Mesodermal cell (in vitro differentiated cells): ENCODE data around the gene LTO1.

Experiments
- H3K27ac ChIP-seq: 2 replicates; pipeline ENCODE4 v1.7.0; 2013; ENCODE audit warnings: mild to moderate bottlenecking, low read depth, low read length, moderate library complexity; ENCODE audit not compliant: severe bottlenecking
- H3K36me3 ChIP-seq: 2 replicates; pipeline ENCODE4 v1.7.1; 2013; ENCODE audit warnings: mild to moderate bottlenecking, low read length, moderate library complexity; ENCODE audit not compliant: control insufficient read depth, insufficient read depth
- H3K4me1 ChIP-seq: one replicate; pipeline ENCODE4 v1.7.1; 2013; ENCODE audit warnings: mild to moderate bottlenecking, low read length; ENCODE audit not compliant: insufficient read depth, control insufficient read depth, poor library complexity, severe bottlenecking
- H3K4me3 ChIP-seq: 2 replicates; pipeline ENCODE4 v1.7.0; 2013; ENCODE audit warnings: low read length, control low read depth, mild to moderate bottlenecking; ENCODE audit not compliant: insufficient read depth, poor library complexity, severe bottlenecking; ENCODE audit errors: extremely low read depth
- H3K9me3 ChIP-seq: 2 replicates; pipeline ENCODE4 v1.7.1; 2013; ENCODE audit warnings: mild to moderate bottlenecking, low read length, moderate library complexity; ENCODE audit not compliant: control insufficient read depth
- WGBS, 2 experiments: methylation state at CpG; one replicate each; pipeline ENCODE4 v1.1.5; 2013; ENCODE audit warnings: missing lambda C conversion rate in 2 of 2; ENCODE audit not compliant: insufficient coverage in 2 of 2; 5-methylcytosine and 5-hydroxymethylcytosine counted together

Gene LTO1

DNA sequence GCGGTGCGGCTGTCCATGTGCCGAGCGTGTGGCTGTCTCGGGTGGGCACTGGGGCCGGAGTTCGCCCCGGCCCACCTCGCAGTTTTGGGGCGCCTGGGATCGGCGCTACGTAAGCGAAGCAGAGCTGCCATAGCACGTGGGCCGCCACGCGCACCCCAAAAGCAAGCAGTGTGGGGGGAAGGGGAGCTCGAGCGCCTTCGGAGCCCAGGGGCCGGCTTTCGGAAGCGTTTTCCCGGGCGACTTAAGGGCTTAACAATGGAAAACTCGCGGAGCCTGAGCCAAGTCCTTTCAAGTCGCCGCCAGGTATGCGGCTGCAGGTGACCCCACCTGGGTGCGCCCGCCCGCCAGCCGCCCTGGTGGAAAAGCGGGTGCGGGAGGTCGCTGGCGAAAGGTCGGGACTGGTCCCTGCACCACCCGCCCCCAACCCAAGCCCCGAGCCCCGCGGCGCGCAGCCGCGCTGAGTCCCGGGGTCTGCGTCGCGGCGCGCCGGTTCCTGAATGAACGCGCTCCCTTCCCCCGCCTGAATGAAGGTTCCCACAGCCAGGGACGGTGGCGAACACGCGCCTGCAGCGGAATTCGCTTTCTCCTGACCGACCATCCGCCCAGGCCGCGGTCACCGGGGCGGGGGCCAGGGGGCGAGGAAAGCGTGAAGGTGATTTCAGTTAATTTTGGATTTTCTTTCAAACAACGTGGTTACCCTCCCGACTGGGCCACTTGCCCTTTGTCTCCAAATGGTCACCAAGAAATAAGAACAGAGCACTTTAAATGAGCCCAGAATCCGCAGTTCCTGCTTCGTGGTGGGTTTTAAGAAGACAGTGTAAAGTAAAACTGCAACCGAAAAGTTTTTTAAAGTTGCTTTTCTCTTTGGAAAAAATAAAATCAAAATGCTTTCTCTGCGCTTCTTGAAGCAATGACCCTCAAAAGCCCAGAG lies 36.9 kb downstream of the LTO1 start:
- Histone ChIP-seq H3K27ac (peak overlapping the region; percentile 98), H3K36me3 (peaks cover 13% of the 10 kb centered on the region)

DNA sequence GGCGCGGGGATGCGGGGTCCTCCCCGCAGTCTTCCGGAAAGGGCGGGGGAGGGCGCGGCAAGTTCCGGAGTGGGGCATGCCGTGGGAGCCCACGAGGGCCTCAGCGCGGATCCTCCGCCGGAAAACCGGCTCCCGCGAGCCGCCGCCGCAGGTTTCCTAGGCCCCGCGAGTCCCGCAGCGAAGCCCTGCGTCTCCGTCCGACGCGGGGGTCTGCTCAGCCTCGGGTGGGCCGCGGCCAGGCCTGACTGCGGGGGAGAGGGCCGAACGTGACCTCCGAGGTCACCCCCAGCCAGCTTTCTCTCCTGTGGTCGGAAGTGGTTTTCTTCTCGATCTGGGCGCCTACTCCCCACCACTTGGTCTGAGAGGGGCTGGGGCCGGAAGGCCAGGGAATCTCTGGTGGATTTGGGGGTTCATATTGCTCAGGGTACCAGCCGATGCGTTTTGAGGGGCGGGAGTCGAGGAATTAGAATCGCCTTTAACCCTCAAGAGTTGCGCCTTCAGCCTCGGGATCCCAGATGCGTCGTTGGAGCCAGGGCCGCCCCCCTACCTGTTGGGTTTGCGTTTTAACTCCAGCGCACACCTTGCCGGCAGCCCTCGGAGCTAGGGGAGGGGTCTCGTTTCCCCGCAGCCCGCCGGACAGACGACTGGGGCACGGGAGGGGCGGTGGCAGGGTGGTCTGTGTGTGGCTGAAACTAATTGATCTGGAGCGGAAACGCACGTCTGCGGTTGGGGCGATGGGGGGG lies 37.8 kb downstream of the LTO1 start:
- Histone ChIP-seq H3K9me3 (no peaks in the 10 kb centered on the region), H3K36me3 (peaks cover 5% of the 10 kb centered on the region), H3K4me1 (peaks cover 25% of the 10 kb centered on the region), H3K27ac (peak overlapping the region; percentile 98), H3K4me3 (peak overlapping the region; percentile 97)
- 3% methylated on average over 51 to 56 of the region's 67 CpGs for WGBS, 2 experiments

More for the DNA sequence above, 36.9 kb downstream of the LTO1 start:
- Histone ChIP-seq H3K4me1 (peaks cover 25% of the 10 kb centered on the region), H3K4me3 (peak overlapping the region; percentile 97), H3K9me3 (no peaks in the 10 kb centered on the region)
- WGBS, 2 experiments: 1% methylated on average over 46 to 59 of the region's 78 CpGs

DNA sequence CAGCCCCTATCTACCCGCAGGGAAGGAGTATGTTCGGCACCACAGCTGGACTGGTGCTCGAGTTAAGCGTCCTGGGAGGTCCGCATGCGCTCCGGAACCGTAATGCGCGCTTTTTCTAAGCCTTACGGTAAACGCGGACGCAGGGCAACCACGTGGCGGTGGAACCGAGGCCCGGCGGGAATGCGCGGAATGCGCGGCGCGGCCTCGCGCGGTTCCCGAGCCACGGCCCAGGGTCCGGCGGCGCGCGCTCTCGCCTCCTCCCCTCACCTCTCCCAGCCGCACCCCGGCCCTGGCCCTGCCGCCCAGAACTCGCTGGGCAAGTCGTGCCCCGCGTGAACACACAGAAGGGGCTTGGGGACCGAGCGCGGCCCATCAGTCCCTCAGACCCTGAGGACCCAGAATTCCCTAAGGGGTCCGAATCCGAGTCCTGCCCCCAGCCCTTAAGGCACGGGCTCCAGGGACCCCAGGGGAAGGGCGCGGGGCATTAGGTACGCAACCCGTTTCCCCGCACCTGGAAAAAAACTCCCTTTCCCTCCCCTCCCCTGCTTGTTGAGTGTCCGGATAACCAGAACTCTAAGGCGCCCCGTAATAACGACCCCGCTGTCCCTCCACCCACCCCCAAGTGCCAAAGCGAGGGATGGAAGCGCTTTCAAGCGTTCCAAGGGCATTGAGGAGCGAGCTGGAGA lies 38.5 kb downstream of the LTO1 start:
- H3K27ac ChIP-seq: peak overlapping the region; percentile 78

DNA sequence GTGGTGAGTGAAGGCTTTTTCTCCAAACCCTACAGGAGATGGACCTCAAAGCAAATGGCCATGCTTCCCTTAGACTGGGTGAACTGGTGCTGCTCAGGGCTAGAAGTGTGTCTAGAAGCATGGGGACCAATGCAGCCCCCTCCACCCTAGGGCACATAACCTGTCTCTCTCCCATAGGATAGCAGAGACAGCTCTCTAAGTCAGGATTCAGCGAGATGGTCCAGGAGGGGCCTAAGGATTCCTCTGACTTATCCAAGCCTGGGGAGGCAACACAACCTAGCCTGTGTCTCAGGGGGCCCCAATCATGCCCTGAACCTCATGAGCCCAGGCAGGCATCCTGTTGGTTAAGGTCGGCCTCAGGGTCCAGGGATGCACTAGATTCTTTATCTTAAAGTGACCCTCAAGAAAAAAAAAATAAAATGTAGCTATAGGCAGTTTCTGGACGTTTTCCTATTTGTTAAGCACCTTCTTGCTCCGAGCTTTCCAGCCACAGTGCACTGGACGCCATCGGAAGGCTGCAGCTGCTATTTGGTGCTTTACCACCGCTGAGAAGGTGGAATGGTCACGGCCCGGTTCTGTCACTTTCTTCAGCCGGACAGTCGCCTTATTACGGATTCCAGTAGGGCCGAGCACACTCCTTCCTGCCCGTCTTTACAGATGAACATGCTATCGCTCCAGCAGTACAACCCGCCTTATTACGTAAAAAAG lies 39.2 kb downstream of the LTO1 start:
- peak overlapping the region; percentile 78 for H3K27ac ChIP-seq
- no peaks in the 10 kb centered on the region for H3K36me3 ChIP-seq
- H3K4me1 ChIP-seq: peaks cover 25% of the 10 kb centered on the region
- no peaks in the 10 kb centered on the region for H3K9me3 ChIP-seq
- peak overlapping the region; percentile 97 for H3K4me3 ChIP-seq
- 16 to 21% methylated on average over 16 of the region's 17 CpGs for WGBS, 2 experiments

More for the DNA sequence above, 38.5 kb downstream of the LTO1 start:
- peaks cover 25% of the 10 kb centered on the region for H3K4me1 ChIP-seq
- peaks cover under 1% of the 10 kb centered on the region for H3K36me3 ChIP-seq
- no peaks in the 10 kb centered on the region for H3K9me3 ChIP-seq
- WGBS, 2 experiments: 2% methylated on average over 46 to 51 of the region's 63 CpGs
- peak overlapping the region; percentile 97 for H3K4me3 ChIP-seq

DNA sequence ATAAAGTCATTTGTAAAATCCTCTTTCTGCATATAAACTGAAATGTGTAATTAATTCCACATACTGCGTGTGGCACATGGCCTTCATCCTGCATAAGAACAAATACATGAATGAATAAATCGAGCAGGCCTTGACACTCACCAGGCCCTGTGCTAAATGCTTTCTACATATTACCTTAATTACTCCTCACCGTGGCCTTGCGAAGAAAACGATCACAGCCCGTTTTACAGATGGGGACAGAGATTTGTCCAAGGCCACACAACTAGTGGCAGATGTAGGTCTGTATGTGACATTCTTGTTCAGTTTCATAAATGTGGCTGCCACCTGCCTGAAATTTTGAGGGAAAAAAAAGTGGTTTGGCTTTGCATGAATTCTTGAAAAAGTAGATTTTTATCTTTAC lies 40.0 kb downstream of the LTO1 start:
- no peak overlapping the region for H3K4me3 ChIP-seq
- 80 to 83% methylated on average over 2 to 3 of the region's 6 CpGs for WGBS, 2 experiments
- no peak overlapping the region for H3K27ac ChIP-seq
- no peaks in the 10 kb centered on the region for H3K9me3 ChIP-seq
- no peaks in the 10 kb centered on the region for H3K36me3 ChIP-seq
- H3K4me1 ChIP-seq: peaks cover 25% of the 10 kb centered on the region

DNA sequence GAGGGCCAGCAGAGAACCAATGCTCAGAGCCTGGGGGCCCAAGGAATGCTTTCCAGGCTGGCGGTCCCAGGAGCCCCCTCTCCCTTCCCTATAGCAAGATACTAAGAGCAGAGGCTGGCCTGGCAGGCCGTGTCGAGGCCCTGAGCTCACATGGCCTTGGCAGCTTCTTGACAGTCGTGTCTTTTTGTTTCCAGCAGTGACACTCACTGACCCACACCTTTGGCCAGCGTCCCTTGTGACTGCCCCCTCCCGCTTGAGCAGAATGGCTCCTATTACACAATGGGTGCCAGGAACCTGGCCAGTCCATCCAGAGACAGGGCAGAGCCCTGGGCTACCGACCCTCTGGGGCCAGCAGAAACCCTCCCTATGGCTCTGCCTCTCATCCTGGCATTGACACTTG lies 40.6 kb downstream of the LTO1 start:
- Histone ChIP-seq H3K4me3 (no peak overlapping the region), H3K36me3 (no peaks in the 10 kb centered on the region), H3K4me1 (peaks cover 25% of the 10 kb centered on the region), H3K27ac (no peak overlapping the region), H3K9me3 (peaks cover 4% of the 10 kb centered on the region)
- WGBS, 2 experiments: 77 to 83% methylated on average over 6 to 7 of the region's 7 CpGs

DNA sequence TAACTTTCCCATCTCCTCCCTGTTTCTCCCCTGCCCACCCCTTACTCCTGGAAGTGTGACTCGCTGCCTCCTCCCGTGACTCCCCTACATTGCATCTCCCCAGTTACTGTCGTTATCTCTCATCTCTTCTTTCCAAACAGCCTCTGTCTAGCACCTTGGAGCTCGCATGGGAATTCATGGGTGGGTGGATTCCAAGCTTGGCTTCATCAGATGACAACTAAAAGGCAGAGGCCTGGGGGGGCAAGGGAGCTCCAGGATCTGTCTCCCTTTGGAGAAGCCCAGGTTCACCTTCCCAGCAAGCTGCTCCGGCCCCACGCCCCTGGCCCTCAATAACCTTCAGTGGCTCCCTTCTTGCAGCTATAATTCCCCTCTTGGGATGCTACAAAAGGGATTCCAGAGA lies 41.1 kb downstream of the LTO1 start:
- no peak overlapping the region for H3K4me3 ChIP-seq
- H3K9me3 ChIP-seq: peaks cover 10% of the 10 kb centered on the region
- no peaks in the 10 kb centered on the region for H3K36me3 ChIP-seq
- 76 to 87% methylated on average over 4 of the region's 6 CpGs for WGBS, 2 experiments
- peaks cover 25% of the 10 kb centered on the region for H3K4me1 ChIP-seq
- H3K27ac ChIP-seq: no peak overlapping the region

DNA sequence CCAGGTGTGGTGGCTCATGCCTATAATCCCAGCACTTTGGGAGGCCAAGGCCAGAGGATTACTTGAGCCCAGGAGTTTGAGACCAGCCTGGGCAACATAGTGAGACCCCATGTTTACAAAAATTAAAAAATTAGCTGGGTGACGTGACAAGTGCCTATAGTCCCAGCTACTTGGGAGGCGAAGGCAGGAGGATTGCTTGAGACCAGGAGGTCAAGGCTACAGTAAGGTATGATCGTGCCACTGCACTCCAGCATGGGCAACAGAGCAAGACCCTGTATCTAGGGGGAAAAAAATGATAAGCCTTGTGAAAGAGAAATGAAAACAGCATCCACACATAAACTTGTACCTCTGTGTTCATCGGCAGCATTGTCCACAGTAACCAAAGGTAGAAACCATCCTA lies 42.3 kb downstream of the LTO1 start:
- H3K27ac ChIP-seq: no peak overlapping the region
- 97 to 100% methylated on average over 2 to 4 of the region's 4 CpGs for WGBS, 2 experiments

DNA sequence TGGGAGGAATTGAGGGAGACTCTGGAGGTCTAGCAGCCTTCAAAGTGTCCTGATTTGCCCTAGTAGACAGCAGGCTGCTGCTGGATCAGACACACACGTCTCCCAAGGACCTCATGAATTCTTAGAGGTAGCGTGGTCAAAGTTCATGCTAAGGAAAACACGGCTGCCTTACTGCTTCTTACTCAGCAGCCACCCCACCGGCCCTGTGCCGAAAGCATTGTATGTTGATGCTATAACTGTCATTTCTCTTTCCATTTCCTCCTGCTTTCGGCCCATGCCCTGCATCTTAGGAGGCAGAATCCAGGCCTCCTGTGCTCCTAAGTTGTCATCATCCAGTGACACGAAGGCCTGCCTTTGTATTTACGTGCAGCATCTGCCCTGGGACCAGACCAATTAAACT lies 44.7 kb downstream of the LTO1 start:
- Histone ChIP-seq H3K4me1 (peaks cover 16% of the 10 kb centered on the region), H3K27ac (no peak overlapping the region), H3K4me3 (no peak overlapping the region), H3K9me3 (peaks cover 14% of the 10 kb centered on the region), H3K36me3 (no peaks in the 10 kb centered on the region)
- 89 to 94% methylated on average over 6 to 7 of the region's 8 CpGs for WGBS, 2 experiments

More for the DNA sequence above, 42.3 kb downstream of the LTO1 start:
- Histone ChIP-seq H3K4me1 (peaks cover 25% of the 10 kb centered on the region), H3K9me3 (peaks cover 14% of the 10 kb centered on the region), H3K36me3 (no peaks in the 10 kb centered on the region), H3K4me3 (no peak overlapping the region)

DNA sequence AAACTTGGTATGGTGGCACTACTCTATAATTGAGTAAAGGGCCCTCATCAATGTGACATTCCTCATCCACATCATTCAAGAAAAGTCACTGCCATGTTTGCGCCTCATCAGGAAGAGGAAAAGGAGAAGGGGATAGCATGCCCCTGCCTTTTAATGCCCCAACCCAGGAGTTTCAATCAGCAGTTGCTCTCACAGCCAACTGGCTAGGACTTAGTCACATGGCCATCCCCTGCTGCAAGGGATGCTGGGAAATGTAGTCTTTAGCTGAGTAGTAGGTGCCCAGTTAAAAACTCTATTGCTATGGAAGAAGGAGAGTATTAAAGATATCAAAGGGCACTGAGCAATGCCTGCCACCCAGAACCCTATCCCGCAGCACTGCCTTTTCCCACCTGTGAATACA lies 45.1 kb downstream of the LTO1 start:
- Histone ChIP-seq H3K4me1 (peaks cover 12% of the 10 kb centered on the region), H3K36me3 (no peaks in the 10 kb centered on the region), H3K27ac (no peak overlapping the region), H3K9me3 (peaks cover 14% of the 10 kb centered on the region), H3K4me3 (no peak overlapping the region)
- 83% methylated on average over 1 of the region's 2 CpGs; no CpG with 5 or more reads in 1 of the 2 experiments for WGBS, 2 experiments
